GM21576 (cell line): Measurements from ENCODE around the gene CLCN6.

Experiments used
- ATAC-seq: cut with Tn5 transposase; IDR thresholded peaks from one replicate; pipeline ENCODE4 v1.9.1; 2021; ENCODE audit warnings: mild to moderate bottlenecking, moderate library complexity; ENCODE audit not compliant: unreplicated experiment

The CLCN6 gene

GRCh38 chr1:11823366-11824137 lies 17.6 kb downstream of the CLCN6 start:
- no peak for ATAC-seq

GRCh38 chr1:11825131-11825530 lies 19.1 kb downstream of the CLCN6 start:
- ATAC-seq: no peak

DNA sequence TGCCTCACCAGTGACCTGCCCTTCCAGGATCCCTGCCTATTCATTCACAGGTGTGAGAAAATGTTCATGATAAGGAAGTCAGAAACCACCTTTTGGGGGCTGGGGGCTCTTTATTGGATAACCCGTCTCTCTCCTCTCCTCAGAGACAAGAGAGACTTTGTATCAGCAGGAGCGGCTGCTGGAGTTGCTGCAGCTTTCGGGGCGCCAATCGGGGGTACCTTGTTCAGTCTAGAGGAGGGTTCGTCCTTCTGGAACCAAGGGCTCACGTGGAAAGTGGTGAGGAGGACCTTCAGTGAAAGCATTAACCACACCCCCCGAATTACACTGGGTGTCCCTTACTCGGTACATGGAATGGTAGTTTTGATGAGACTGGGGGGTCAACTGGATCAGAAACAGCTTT lies 21.0 kb downstream of the CLCN6 start:
- no peak for ATAC-seq

DNA sequence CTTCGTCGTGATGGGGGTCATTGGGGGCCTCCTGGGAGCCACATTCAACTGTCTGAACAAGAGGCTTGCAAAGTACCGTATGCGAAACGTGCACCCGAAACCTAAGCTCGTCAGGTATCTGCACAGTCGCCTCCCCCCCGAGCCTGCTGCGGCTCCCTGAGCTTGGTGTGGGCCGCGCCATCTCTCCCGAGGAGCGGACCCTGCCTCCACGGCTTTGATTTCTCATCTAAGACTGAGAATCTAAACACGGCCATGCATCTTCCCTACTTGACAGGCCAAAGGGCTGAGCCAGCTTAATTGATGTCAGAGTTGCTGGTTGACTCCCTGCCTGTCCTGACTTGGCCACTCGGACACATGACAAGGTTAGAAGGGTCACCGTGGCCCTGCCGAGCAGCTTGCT lies 22.5 kb downstream of the CLCN6 start:
- ATAC-seq: no peak

- no peak for ATAC-seq
Observed at GRCh38 chr1:11831945-11832725, 26.1 kb downstream of the CLCN6 start.

- no peak for ATAC-seq
Observed at GRCh38 chr1:11833497-11833896, 27.5 kb downstream of the CLCN6 start.

- ATAC-seq: no peak
Observed at GRCh38 chr1:11833900-11834299, 27.9 kb downstream of the CLCN6 start.

- ATAC-seq: no peak
Observed at GRCh38 chr1:11835441-11836225, 29.6 kb downstream of the CLCN6 start.

GRCh38 chr1:11836955-11837766 lies 31.2 kb downstream of the CLCN6 start:
- no peak for ATAC-seq

DNA sequence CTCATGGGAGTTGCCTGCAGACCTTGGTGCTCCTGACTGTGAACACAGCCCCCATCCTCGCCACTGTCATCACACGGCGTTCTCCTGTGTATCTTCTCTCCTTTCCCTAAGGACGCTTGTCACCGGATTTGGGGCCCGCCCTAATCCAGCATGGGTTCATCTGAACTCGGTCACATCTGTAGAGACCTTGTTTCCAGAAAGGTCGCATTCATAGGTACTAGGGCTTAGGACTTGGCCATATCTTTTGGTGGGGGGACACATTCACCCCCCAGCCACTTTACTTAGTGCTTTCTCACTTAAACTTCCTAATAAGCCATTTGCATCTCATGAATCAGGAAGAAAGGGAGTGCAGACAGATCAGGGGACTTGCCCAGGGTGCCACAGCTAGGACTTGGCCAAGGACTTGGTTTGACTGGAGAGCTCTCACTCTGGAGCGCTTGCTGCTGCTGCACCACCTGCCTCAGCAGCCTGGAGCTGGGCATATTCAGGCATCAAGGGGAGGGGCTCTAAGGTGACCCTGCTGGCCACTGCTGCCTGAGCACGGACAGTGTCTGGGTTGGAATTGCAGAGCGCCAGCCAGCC lies 31.9 kb downstream of the CLCN6 start:
- ATAC-seq: no peak

GRCh38 chr1:11838349-11839272 lies 32.6 kb downstream of the CLCN6 start:
- no peak for ATAC-seq

DNA sequence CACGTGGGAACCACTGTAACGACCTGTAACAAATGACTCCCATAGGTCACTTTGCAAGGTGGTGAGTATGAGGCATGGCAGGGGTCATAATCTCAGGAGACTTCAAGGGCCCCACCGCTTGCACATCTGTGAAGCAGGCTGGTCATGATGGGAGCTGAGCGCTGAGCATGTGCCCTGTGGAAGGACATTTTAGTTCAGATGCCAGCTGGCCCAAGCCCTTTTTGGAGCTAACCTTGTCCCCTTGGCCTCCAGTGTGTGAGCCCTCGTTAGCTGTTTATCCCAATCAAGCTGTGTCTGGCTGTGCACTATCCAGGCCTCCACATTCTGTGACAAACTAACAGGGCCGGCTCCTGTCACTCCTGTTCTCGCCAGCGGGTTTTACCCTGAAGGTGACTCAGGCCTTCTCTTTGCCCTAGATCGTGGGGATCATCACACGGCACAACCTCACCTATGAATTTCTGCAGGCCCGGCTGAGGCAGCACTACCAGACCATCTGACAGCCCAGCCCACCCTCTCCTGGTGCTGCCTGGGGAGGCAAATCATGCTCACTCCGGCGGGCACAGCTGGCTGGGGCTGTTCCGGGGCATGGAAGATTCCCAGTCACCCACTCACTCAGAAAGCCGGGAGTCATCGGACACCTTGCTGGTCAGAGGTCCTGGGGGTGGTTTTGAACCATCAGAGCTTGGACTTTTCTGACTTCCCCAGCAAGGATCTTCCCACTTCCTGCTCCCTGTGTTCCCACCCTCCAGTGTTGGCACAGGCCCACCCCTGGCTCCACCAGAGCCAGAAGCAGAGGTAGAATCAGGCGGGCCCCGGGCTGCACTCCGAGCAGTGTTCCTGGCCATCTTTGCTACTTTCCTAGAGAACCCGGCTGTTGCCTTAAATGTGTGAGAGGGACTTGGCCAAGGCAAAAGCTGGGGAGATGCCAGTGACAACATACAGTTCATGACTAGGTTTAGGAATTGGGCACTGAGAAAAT lies 34.0 kb downstream of the CLCN6 start:
- no peak for ATAC-seq

DNA sequence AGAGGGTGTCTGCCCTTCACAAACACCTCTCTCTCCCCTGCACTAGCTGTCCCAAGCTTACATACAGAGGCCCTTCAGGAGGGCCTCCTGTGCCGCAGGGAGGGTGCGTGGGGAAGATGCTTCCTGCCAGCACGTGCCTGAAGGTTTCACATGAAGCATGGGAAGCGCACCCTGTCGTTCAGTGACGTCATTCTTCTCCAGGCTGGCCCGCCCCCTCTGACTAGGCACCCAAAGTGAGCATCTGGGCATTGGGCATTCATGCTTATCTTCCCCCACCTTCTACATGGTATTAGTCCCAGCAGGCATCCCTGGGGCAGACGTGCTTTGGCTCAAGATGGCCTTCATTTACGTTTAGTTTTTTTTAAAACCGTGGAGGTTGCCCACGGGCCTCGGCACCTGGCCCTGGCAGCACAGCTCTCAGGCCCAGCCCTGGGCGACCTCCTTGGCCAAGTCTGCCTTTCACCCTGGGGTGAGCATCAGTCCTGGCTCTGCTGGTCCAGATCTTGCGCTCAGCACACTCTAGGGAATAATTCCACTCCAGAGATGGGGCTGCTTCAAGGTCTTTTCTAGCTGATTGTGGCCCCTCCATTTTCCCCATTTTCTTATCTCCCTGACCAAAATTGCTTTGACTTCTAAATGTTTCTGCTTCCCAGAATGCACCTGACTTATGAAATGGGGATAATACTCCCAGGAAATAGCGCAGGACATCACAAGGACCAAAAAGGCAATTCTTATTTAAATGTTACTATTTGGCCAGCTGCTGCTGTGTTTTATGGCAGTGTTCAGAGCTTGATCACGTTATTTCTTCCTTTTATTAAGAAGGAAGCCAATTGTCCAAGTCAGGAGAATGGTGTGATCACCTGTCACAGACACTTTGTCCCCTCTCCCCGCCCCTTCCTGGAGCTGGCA lies 35.5 kb downstream of the CLCN6 start:
- ATAC-seq: no peak

DNA sequence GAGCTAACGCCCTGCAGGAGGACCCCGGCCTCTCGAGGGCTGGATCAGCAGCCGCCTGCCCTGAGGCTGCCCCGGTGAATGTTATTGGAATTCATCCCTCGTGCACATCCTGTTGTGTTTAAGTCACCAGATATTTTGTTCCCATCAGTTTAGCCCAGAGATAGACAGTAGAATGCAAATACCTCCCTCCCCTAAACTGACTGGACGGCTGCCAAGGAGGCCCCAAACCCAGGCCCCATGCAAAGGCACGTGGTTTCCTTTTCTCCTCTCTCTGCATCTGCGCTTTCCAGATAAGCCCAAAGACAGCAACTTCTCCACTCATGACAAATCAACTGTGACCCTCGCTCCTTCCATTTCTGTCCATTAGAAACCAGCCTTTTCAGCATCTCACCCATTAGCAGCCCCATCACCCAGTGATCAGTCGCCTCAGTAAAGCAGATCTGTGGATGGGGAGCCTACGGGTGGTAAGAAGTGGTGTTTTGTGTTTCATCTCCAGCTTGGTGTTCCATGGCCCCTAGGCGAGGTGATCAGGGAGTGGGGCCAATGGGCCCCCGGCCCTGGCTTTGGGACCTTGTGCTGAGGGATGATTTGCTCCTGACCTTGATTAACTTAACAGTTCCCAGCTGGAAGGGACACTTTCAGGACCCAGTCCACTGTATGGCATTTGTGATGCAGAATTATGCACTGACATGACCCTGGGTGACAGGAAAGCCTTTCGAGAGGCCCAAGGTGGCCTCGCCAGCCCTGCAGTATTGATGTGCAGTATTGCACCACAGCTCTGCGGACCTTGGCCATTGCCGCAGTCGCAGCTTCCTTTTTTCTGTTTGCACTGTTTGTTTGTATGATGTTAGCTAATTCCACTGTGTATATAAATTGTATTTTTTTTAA lies 36.4 kb downstream of the CLCN6 start:
- ATAC-seq: no peak

DNA sequence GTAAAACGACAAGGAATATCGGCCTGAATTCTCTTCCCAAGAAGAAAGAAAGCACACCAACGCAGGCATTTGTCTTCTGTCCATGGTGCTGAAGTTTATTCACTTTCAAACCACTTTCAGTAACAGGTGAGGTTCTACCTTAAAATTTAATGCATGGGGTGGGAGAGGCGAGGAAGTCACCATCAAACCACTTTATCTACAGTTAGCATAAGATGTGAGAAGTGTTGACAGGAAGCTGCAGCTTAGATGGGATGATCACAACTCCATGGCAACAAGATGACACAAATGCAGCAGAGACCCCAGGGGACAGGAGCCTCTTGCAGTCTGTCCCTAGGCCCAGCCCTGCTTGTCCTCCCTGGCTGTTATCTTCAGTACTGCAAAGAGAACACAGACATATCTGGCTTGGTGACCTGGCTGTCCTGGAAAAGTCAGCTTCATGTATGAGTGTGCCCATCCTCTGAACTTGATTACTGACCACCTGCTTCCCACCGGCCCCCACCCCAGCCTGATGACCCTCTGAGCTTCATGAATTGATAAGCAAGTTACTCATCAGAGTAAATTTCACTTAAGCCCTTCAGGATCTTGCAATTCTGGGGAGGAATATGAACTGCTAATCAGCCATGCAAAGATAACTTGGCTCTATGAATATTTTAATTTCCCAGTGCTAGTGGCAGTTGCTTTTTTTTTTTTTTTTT lies 39.8 kb downstream of the CLCN6 start:
- ATAC-seq: no peak
